Activated B cell treated with CpG ODN at 0.5 μM for 24 hours (primary cell): ENCODE results near the gene TRMT44. TPM values are rescaled to one million over a fixed set of nuclear protein-coding genes. Genes with fewer than 3 reads are reported as not detected.

Source experiments
- ATAC-seq: fragments of 200-7000 bp; cut with Tn5 transposase; one replicate; pipeline ENCODE4 v1.10.0; 2021; ENCODE audit warnings: low read depth, mild to moderate bottlenecking, moderate library complexity
- CTCF ChIA-PET: fragments of 350-600 bp; sonication (Branson Sonifier 250); formaldehyde crosslinking; loops from one replicate; lab custom pipeline; 2021; ENCODE audit warnings: antibody characterized with exemption; lab: Charles Lee
- POLR2A ChIA-PET: fragments of 350-600 bp; sonication (Branson Sonifier 250); formaldehyde crosslinking; loops from one replicate; lab custom pipeline; 2021; ENCODE audit warnings: antibody characterized with exemption; lab: Charles Lee
- DNase-seq: peaks from one replicate; pipeline ENCODE4 v3.0.0; 2022
- H3K27ac Mint-ChIP-seq: one replicate; pipeline ENCODE4 v1.8.0; 2020; ENCODE audit warnings: mixed read lengths
- H3K27me3 Mint-ChIP-seq: one replicate; pipeline ENCODE4 v1.8.0; 2021; ENCODE audit warnings: mixed read lengths
- H3K36me3 Mint-ChIP-seq: one replicate; pipeline ENCODE4 v1.8.0; 2021; ENCODE audit warnings: low read depth, mixed read lengths
- H3K4me1 Mint-ChIP-seq: one replicate; pipeline ENCODE4 v1.8.0; 2021; ENCODE audit warnings: mixed read lengths
- H3K4me3 Mint-ChIP-seq: one replicate; pipeline ENCODE4 v1.8.0; 2020; ENCODE audit warnings: mild to moderate bottlenecking, mixed read lengths
- H3K9me3 Mint-ChIP-seq: one replicate; pipeline ENCODE4 v1.8.0; 2020; ENCODE audit warnings: mixed read lengths
- intact Hi-C: fragments of 100-400 bp; cut with micrococcal nuclease; formaldehyde crosslinking; loops from one replicate; pipeline ENCODE4 v1.15.1; 2024
- total RNA-seq: library from RNA; stranded (reverse); gene quantifications from 2 replicates; pipeline ENCODE4 v1.2.3, GENCODE V29; 2022
- TF ChIP-seq, protein P1 (sequence below): fragments of 200-600 bp; IDR thresholded peaks from one replicate; pipeline ENCODE4 v1.8.0; 2022; ENCODE audit warnings: antibody characterized with exemption, mild to moderate bottlenecking

The TRMT44 gene
- total RNA-seq, 1 donor from 2014 or later = 33.8 TPM

DNA sequence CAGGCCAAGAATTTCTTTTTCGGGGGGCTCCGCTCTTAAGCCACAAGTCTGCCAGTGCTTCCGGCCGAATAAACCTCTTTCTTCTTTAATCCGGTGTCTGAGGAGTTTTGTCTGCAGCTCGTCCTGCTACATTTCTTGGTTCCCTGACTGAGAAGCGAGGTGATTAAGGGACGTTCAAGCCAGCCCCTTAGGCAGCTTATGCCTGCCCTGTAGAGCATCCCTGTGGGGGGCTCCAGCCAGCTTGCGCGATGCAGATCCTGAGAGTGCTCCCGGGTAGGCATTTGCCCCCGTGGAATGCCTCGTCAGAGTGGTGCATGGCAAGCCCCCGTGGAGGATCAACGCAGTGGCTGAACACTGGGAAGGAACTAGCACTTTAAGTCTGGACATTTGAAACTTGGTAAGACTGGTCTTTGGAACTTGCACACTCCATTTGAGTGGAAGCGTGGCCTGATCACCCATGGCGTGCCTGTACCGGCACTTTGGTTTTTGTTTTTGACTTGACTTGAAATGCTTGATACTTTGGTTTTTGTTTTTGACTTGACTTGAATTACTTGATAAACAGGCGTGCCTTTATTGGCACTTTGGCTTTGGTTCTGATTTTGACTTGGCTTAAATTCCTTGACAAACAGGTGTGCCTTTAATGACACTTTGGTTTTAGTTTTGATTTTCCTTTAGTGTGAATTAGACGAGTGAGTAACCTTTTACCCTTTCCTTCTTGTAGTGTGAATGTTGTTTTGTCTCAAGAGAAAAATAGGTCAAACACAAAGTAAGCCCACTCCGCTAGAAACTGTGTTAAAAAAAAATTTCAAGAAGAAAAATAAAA lies 6.1 kb upstream of the TRMT44 start:
- H3K27ac Mint-ChIP-seq = peak overlapping the region; percentile 82
- peaks cover 51% of the 10 kb centered on the region for H3K4me1 Mint-ChIP-seq
- no peaks in the 10 kb centered on the region for H3K27me3 Mint-ChIP-seq
- peaks cover 3% of the 10 kb centered on the region for H3K36me3 Mint-ChIP-seq
- H3K4me3 Mint-ChIP-seq = peak overlapping the region; percentile 82
- ChIA-PET CTCF (no interaction called here), POLR2A (interaction anchor here (0.7 kb wide), 1 partner anchor 108 kb away, joined by 5 read pairs; no protein-coding TSS in a partner anchor)
- TF ChIP-seq, protein P1, sequence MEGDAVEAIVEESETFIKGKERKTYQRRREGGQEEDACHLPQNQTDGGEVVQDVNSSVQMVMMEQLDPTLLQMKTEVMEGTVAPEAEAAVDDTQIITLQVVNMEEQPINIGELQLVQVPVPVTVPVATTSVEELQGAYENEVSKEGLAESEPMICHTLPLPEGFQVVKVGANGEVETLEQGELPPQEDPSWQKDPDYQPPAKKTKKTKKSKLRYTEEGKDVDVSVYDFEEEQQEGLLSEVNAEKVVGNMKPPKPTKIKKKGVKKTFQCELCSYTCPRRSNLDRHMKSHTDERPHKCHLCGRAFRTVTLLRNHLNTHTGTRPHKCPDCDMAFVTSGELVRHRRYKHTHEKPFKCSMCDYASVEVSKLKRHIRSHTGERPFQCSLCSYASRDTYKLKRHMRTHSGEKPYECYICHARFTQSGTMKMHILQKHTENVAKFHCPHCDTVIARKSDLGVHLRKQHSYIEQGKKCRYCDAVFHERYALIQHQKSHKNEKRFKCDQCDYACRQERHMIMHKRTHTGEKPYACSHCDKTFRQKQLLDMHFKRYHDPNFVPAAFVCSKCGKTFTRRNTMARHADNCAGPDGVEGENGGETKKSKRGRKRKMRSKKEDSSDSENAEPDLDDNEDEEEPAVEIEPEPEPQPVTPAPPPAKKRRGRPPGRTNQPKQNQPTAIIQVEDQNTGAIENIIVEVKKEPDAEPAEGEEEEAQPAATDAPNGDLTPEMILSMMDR = no peak
- ATAC-seq (no peak), DNase-seq (no peak)
- no peaks in the 10 kb centered on the region for H3K9me3 Mint-ChIP-seq
- intact Hi-C loops = no loop called here

DNA sequence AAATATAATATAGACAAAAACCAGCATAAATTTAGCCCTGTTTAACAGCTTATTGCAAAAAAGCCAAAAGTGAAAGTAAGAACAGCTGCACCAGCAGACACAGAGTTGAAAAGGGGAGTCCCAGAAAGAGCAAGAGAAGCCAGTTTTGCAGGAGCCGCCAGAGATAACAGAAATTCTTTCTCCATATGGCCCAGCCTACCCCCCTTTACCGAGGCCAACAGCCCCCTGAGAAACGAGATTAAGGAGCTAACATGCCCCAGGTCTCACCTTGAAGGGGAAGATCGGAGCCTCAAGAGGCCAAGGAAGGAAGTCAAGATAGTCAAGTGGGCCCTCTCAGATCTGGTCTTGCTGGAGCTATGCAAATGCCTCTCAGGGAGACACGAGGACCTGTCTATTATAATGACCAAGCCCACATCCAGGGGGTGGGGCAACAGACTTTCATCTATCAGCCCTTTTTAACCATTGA lies 4.9 kb upstream of the TRMT44 start:
- TF ChIP-seq, protein P1 = no peak
- Mint-ChIP-seq H3K4me1 (peaks cover 60% of the 10 kb centered on the region), H3K9me3 (no peaks in the 10 kb centered on the region), H3K27ac (peak overlapping the region; percentile 82), H3K4me3 (peak overlapping the region; percentile 82), H3K27me3 (no peaks in the 10 kb centered on the region), H3K36me3 (peaks cover 11% of the 10 kb centered on the region)
- CTCF ChIA-PET = interaction anchor here (0.9 kb wide), 1 partner anchor 193 kb away, joined by 3 read pairs; no protein-coding TSS in a partner anchor
- ATAC-seq (peak; percentile 55), DNase-seq (peak; percentile 27)
- intact Hi-C loops = no loop called here
- POLR2A ChIA-PET = no interaction called here

DNA sequence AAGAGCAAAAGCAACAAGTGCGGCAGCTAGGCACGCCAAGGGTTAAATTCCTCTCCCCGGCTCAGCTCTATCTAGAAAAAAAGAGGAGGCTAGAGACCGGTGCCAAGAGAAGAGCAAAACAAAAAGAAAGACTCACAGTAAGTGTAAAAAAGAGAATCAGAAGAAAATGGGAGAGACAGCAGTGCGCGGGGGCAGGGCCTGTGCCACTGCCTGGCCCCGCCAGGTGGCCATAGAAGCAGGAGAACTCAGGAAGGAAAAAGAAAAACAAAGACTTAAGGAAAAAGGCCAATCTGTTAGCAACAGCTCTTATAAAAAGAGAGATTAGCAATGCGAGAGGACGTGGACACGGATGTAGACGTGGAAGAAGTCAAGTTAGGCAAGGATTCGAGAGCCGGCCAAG lies 3.3 kb upstream of the TRMT44 start:
- no peaks in the 10 kb centered on the region for H3K27me3 Mint-ChIP-seq
- no peak overlapping the region for H3K4me3 Mint-ChIP-seq
- DNase-seq = no peak
- H3K9me3 Mint-ChIP-seq = no peaks in the 10 kb centered on the region
- CTCF ChIA-PET = no interaction called here
- TF ChIP-seq, protein P1 = no peak
- intact Hi-C loops = no loop called here
- no peak for ATAC-seq
- H3K27ac Mint-ChIP-seq = no peak overlapping the region
- POLR2A ChIA-PET = no interaction called here
- peaks cover 73% of the 10 kb centered on the region for H3K4me1 Mint-ChIP-seq
- peaks cover 11% of the 10 kb centered on the region for H3K36me3 Mint-ChIP-seq

DNA sequence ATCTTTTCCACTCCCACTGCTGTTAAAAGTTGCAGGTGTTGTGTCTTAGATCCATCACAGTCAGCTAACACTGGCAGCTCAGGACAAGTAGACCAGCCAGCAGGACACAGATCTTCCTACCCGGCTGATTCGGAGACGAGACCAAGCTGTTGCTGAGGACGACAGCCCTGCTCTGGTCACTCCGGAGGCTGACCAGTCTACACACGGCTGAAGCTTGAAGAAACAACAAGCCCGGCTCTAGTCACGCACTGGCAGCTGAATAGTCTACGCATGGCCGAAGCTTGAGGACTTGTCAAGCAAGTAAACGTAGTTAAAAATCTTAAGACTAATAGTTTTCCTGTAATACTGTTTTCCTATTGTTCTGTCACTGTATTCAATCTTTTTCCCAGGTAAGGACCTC lies 1.8 kb upstream of the TRMT44 start:
- TF ChIP-seq, protein P1 = no peak

DNA sequence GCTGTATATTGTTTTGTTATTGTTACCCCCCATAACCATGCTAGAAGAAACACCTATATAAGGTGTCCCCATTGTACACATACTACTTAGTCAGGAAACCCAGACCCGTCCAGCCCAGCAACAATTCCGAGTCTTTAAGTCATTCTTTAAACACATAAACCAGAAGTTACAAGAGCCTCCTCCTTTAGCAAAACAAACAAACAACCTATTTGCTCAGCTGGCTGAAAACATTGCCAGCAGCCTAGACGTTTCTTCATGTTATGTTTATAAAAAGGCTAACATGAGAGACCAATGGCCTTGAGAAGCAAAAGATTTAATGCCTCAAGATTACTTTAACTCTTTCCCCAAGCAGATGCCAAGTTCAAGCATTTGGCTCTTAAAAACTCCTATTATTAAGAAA lies 1.4 kb upstream of the TRMT44 start:
- H3K27me3 Mint-ChIP-seq = no peaks in the 10 kb centered on the region
- no peaks in the 10 kb centered on the region for H3K9me3 Mint-ChIP-seq
- peaks cover 75% of the 10 kb centered on the region for H3K4me1 Mint-ChIP-seq
- ChIA-PET POLR2A (interaction anchor here (0.6 to 4.5 kb wide), 4 partner anchors 11 to 1678 kb away, joined by 3 to 44 read pairs (median 5); no protein-coding TSS in a partner anchor), CTCF (no interaction called here)
- TF ChIP-seq, protein P1 = no peak
- peak overlapping the region; percentile 57 for H3K4me3 Mint-ChIP-seq
- peak overlapping the region; percentile 74 for H3K27ac Mint-ChIP-seq
- ATAC-seq = no peak
- H3K36me3 Mint-ChIP-seq = peaks cover 11% of the 10 kb centered on the region
- DNase-seq = no peak
- intact Hi-C loops = no loop called here

More for the DNA sequence above, 1.8 kb upstream of the TRMT44 start:
- no peaks in the 10 kb centered on the region for H3K27me3 Mint-ChIP-seq
- ChIA-PET CTCF (no interaction called here), POLR2A (interaction anchor here (4.5 kb wide), 1 partner anchor 11 kb away, joined by 44 read pairs; no protein-coding TSS in a partner anchor)
- H3K4me1 Mint-ChIP-seq = peaks cover 78% of the 10 kb centered on the region
- intact Hi-C loops = no loop called here
- H3K9me3 Mint-ChIP-seq = no peaks in the 10 kb centered on the region
- H3K4me3 Mint-ChIP-seq = peak overlapping the region; percentile 57
- H3K36me3 Mint-ChIP-seq = peaks cover 13% of the 10 kb centered on the region
- ATAC-seq (no peak), DNase-seq (no peak)
- H3K27ac Mint-ChIP-seq = peak overlapping the region; percentile 74
